ENCODE data around the gene HSD17B11. TPM values are rescaled to one million over a fixed set of nuclear protein-coding genes. Genes with fewer than 3 reads are reported as not detected.

HSD17B11 gene
- polyA plus RNA-seq, 2 of the 4 experiments (the other 2 are of a cell fraction): 51.5 to 113 TPM

DNA sequence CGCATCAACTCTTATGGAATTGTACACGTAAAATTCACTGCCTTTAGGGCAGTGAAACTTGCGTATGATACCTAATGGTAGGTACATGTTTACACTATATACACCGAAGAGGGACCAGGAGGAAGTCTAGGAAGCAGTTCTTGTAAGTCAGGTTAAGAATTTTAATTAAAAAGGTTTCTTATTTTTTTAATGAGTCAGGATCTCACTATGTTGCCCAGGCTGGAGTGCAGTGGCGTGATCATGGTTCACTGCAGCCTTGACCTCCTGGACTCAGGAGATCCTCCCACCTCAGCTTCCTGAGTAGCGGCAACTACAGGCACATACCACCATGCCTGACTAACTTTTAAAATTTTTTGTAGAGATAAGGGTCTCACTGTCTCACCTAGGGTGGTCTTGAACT is 38.0 kb upstream of the HSD17B11 start:
- no peak for TF ChIP-seq EP300 (IDR thresholded peaks at IDR 0.05)
- TF ChIP-seq NFE2L2 (conservative IDR thresholded peaks at IDR 0.05; ENCODE audit: low read length): no peak
- no peak for TF ChIP-seq CTCF (IDR thresholded peaks at IDR 0.05)
- TF ChIP-seq CHD2 (IDR thresholded peaks at IDR 0.05; ENCODE audit: low read length, partially characterized antibody): no peak
- no peak for TF ChIP-seq ZSCAN20 (CRISPR knock-in tag; IDR thresholded peaks at IDR 0.05)
- no peak for TF ChIP-seq PHF8 (IDR thresholded peaks at IDR 0.05; ENCODE audit: borderline replicate concordance, low read depth)
- TF ChIP-seq JUN (IDR thresholded peaks at IDR 0.05): no peak
- H3K4me1 ChIP-seq: peaks cover 14% of the 10 kb centered on the region; the same call in 2 of the 3 replicates
- POLR2A ChIA-PET: no interaction called here
- no peak for ATAC-seq
- H3K9me3 ChIP-seq: no peaks in the 10 kb centered on the region
- FAIRE-seq: no peak
- H3K4me2 ChIP-seq: no peak overlapping the region
- H3K4me3 ChIP-seq: no peak overlapping the region
- H3K27ac ChIP-seq: no peak overlapping the region
- CTCF ChIA-PET: no interaction called here
- WGBS (ENCODE audit: missing lambda C conversion rate): 93% methylated on average over 6 of the region's 6 CpGs
- DNase-seq (ENCODE audit: low read depth in 1 of 2, low spot score in 1 of 2): no peak

DNA sequence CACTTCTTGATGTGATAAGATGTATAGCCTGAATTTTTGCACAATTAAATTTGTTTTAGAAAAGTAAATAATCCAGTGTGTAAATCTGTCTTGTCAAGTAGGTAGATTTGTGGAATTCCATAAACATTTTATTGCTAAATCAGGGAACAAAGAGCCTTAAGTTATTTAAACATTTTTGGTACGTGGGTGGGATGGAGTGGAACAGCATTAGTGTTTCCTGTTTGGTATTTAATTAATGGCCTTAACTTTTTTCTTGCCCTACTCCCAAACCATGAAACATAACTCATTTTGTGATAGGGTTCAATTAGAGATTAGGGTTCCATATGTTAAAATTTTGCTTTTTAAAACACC is 36.5 kb upstream of the HSD17B11 start:
- 55% methylated on average over 1 of the region's 1 CpG for WGBS (ENCODE audit: missing lambda C conversion rate)
- CTCF ChIA-PET: no interaction called here
- H3K27ac ChIP-seq: no peak overlapping the region
- no peak overlapping the region for H3K4me3 ChIP-seq
- DNase-seq (ENCODE audit: low read depth in 1 of 2, low spot score in 1 of 2): no peak
- peaks cover 19% of the 10 kb centered on the region for H3K4me1 ChIP-seq
- no peak for FAIRE-seq
- TF ChIP-seq FOSB (CRISPR knock-in tag; IDR thresholded peaks at IDR 0.05) (no peak), PHF8 (IDR thresholded peaks at IDR 0.05; ENCODE audit: borderline replicate concordance, low read depth) (no peak), HDAC2 (IDR thresholded peaks at IDR 0.05) (no peak), HOXB5 (CRISPR knock-in tag; IDR thresholded peaks at IDR 0.05) (no peak), CTCF (IDR thresholded peaks at IDR 0.05) (no peak), USF2 (IDR thresholded peaks at IDR 0.05) (no peak), NR3C1 (IDR thresholded peaks at IDR 0.05) (no peak), KDM5A (IDR thresholded peaks at IDR 0.05) (no peak), SMC3 (IDR thresholded peaks at IDR 0.05) (no peak), JUNB (IDR thresholded peaks at IDR 0.05) (no peak), NPAS2 (CRISPR knock-in tag; IDR thresholded peaks at IDR 0.05; ENCODE audit: borderline replicate concordance) (no peak), POLR2AphosphoS2 (conservative IDR thresholded peaks at IDR 0.05; ENCODE audit: low read length) (no peak), CHD4 (IDR thresholded peaks at IDR 0.05; ENCODE audit: borderline replicate concordance) (no peak), MAFK (IDR thresholded peaks at IDR 0.05; ENCODE audit: partially characterized antibody) (no peak), NFE2L2 (conservative IDR thresholded peaks at IDR 0.05; ENCODE audit: low read length) (no peak), FOSL2 (IDR thresholded peaks at IDR 0.05) (no peak), FOSL2 (CRISPR knock-in tag; IDR thresholded peaks at IDR 0.05) (no peak), ESRRA (IDR thresholded peaks at IDR 0.05; ENCODE audit: borderline replicate concordance, low read length) (no peak), ELK1 (IDR thresholded peaks at IDR 0.05; ENCODE audit: low read depth, low read length) (no peak), CBX2 (IDR thresholded peaks at IDR 0.05; ENCODE audit: borderline replicate concordance, low read depth) (no peak), MAX (IDR thresholded peaks at IDR 0.05) (no peak)
- no peak for ATAC-seq
- POLR2A ChIA-PET: no interaction called here
- no peak overlapping the region for H3K4me2 ChIP-seq
- H3K9me3 ChIP-seq: no peaks in the 10 kb centered on the region
